Neural cell (in vitro differentiated cells): Measurements from ENCODE around the gene FHOD3. TPM values are rescaled to one million over a fixed set of nuclear protein-coding genes. Genes with fewer than 3 reads are reported as not detected.

Experiments
- H2AFZ ChIP-seq: fragments of 200-600, 300-800 bp; sonication (generic), shearing (Covaris generic); 2 replicates; pipeline ENCODE4 v1.6.0; 2014; ENCODE audit warnings: low read depth, mild to moderate bottlenecking, antibody characterized with exemption, low read length, moderate library complexity
- H3F3A ChIP-seq: fragments of 200-600 bp; shearing (Covaris generic); 2 replicates; pipeline ENCODE4 v1.6.1; 2016; ENCODE audit warnings: mild to moderate bottlenecking, moderate library complexity, mixed read lengths, antibody characterized with exemption, low read length; ENCODE audit not compliant: insufficient read depth, poor library complexity, severe bottlenecking
- H3K27ac ChIP-seq: fragments of 200-600, 300-800 bp; sonication (generic), shearing (Covaris generic); 2 replicates; pipeline ENCODE4 v1.5.1; 2014; ENCODE audit warnings: mild to moderate bottlenecking, low read length, moderate library complexity
- H3K27me3 ChIP-seq: fragments of 300-800, 200-600 bp; sonication (generic), shearing (Covaris generic); 2 replicates; pipeline ENCODE4 v1.6.0; 2014; ENCODE audit warnings: mild to moderate bottlenecking, low read depth, low read length, moderate library complexity; ENCODE audit not compliant: insufficient read depth
- H3K36me3 ChIP-seq: fragments of 300-800, 200-600 bp; sonication (generic), shearing (Covaris generic); 2 replicates; pipeline ENCODE4 v1.5.1; 2014; ENCODE audit warnings: mild to moderate bottlenecking, antibody characterized with exemption, low read length, moderate library complexity; ENCODE audit not compliant: insufficient read depth
- H3K4me2 ChIP-seq: fragments of 300-800, 200-600 bp; sonication (generic), shearing (Covaris generic); 2 replicates; pipeline ENCODE4 v1.6.0; 2014; ENCODE audit warnings: mild to moderate bottlenecking, low read length
- H3K4me3 ChIP-seq: fragments of 300-800, 200-600 bp; sonication (generic), shearing (Covaris generic); 2 replicates; pipeline ENCODE4 v1.5.1; 2014; ENCODE audit warnings: mild to moderate bottlenecking, low read length, moderate library complexity
- H3K79me2 ChIP-seq: fragments of 200-600 bp; shearing (Covaris generic); replicated peaks from 2 replicates; pipeline ENCODE4 v1.6.0; 2014; ENCODE audit warnings: mild to moderate bottlenecking, low read length, moderate library complexity; ENCODE audit not compliant: insufficient read depth
- H3K9ac ChIP-seq: fragments of 300-800, 200-600 bp; sonication (generic), shearing (Covaris generic); 2 replicates; pipeline ENCODE4 v1.6.1; 2016; ENCODE audit warnings: mild to moderate bottlenecking, low read length, mixed read lengths
- H3K9me2 ChIP-seq: fragments of 200-600 bp; shearing (Covaris generic); 2 replicates; pipeline ENCODE4 v1.6.1; 2016; ENCODE audit warnings: mild to moderate bottlenecking, low read length, mixed read lengths; ENCODE audit not compliant: insufficient read depth
- H3K9me3 ChIP-seq: fragments of 200-600, 300-800 bp; sonication (generic), shearing (Covaris generic); 2 replicates; pipeline ENCODE4 v1.6.1; 2016; ENCODE audit warnings: mild to moderate bottlenecking, mixed run types, low read length, moderate library complexity, mixed read lengths
- H4K20me1 ChIP-seq: fragments of 200-600 bp; shearing (Covaris generic); 2 replicates; pipeline ENCODE4 v1.6.1; 2016; ENCODE audit warnings: mild to moderate bottlenecking, mixed run types; ENCODE audit not compliant: insufficient read depth
- EP300 ChIP-seq: fragments of 450-650 bp; conservative IDR thresholded peaks from 2 replicates; pipeline ENCODE4 v1.6.1; 2014; ENCODE audit warnings: antibody characterized with exemption, mild to moderate bottlenecking, moderate library complexity; ENCODE audit not compliant: poor library complexity, severe bottlenecking
- EZH2 ChIP-seq: fragments of 200-600, 300-800 bp; shearing (Covaris generic), sonication (generic); IDR thresholded peaks from 2 replicates; pipeline ENCODE4 v1.6.1; 2014; ENCODE audit warnings: antibody characterized with exemption, low read length, borderline replicate concordance, mild to moderate bottlenecking; ENCODE audit not compliant: insufficient read depth, poor library complexity, severe bottlenecking
- MXI1 ChIP-seq: fragments of 450-650 bp; conservative IDR thresholded peaks from 2 replicates; pipeline ENCODE4 v1.6.1; 2014; ENCODE audit warnings: antibody characterized with exemption, mild to moderate bottlenecking; ENCODE audit not compliant: poor library complexity, severe bottlenecking
- POLR2AphosphoS5 ChIP-seq: IDR thresholded peaks from 2 replicates; pipeline ENCODE4 v1.6.1; 2012
- RAD21 ChIP-seq: fragments of 450-650 bp; conservative IDR thresholded peaks from 2 replicates; pipeline ENCODE4 v1.6.1; 2014; ENCODE audit warnings: antibody characterized with exemption, mild to moderate bottlenecking, moderate library complexity
- SMC3 ChIP-seq: fragments of 450-650 bp; conservative IDR thresholded peaks from 2 replicates; pipeline ENCODE4 v1.6.1; 2014; ENCODE audit warnings: antibody characterized with exemption, mild to moderate bottlenecking, moderate library complexity; ENCODE audit not compliant: poor library complexity
- TAF1 ChIP-seq: IDR thresholded peaks from 2 replicates; pipeline ENCODE4 v1.6.1; 2012; ENCODE audit warnings: low read depth
- polyA plus RNA-seq: library from polyadenylated mRNA; depleted of rRNA; stranded (reverse); fragments of >200 nt; gene quantifications from 2 replicates; pipeline ENCODE4 v1.2.3, GENCODE V29; 2014
- TF ChIP-seq, protein P1 (sequence below): IDR thresholded peaks from 2 replicates; pipeline ENCODE4 v1.6.1; 2012; ENCODE audit warnings: borderline replicate concordance
- TF ChIP-seq, protein P2 (sequence below): fragments of 450-650 bp; IDR thresholded peaks from 2 replicates; pipeline ENCODE4 v1.5.1; 2014; ENCODE audit warnings: antibody characterized with exemption, mild to moderate bottlenecking, moderate library complexity; ENCODE audit not compliant: poor library complexity, severe bottlenecking

The FHOD3 gene
- polyA plus RNA-seq, 1 donor from 2014 or later, result 19.4 TPM

DNA sequence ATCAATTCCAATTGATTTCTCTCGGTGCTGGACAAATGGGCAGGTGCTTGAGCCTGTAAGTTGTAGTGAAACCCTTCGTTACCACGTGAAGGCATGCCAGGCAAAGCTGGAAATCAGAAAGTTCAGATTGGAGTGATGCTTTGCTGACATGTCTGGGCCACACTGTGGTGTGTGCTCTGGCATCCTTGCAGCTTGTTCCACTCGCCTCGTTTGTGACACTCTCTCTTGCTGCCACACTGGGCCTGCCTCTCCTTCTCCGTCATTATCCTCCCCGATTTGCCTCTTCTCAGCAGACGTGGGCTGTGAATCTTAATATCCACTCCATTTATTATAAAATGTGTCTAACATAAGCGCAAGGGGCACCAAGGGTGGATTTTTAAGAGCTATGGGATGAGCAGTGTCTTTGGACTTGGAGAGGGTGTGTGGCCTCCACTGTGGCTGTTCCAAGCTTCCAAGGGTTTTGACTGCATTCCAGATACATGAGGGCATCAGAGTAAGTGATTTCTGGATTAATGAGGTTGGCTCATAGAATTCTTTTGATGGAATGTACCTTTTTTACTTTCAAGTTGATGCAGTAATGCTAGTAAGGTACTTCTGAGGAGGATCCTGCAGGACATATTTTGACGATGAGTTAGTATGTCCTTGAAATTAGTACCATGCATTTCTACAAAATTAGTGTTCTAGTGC is 292.5 kb downstream of the FHOD3 start:
- Histone ChIP-seq H3K79me2 (no peaks in the 10 kb centered on the region), H3K27me3 (no peaks in the 10 kb centered on the region), H2AFZ (no peak overlapping the region), H3K9ac (no peak overlapping the region), H3K27ac (no peak overlapping the region), H3K36me3 (no peaks in the 10 kb centered on the region), H3K4me2 (no peak overlapping the region), H4K20me1 (no peaks in the 10 kb centered on the region), H3K9me2 (no peaks in the 10 kb centered on the region), H3K4me3 (no peak overlapping the region), H3K9me3 (no peaks in the 10 kb centered on the region), H3F3A (no peaks in the 10 kb centered on the region)
- TF ChIP-seq RAD21, result no peak
- TF ChIP-seq TAF1, result no peak
- TF ChIP-seq, protein P1, sequence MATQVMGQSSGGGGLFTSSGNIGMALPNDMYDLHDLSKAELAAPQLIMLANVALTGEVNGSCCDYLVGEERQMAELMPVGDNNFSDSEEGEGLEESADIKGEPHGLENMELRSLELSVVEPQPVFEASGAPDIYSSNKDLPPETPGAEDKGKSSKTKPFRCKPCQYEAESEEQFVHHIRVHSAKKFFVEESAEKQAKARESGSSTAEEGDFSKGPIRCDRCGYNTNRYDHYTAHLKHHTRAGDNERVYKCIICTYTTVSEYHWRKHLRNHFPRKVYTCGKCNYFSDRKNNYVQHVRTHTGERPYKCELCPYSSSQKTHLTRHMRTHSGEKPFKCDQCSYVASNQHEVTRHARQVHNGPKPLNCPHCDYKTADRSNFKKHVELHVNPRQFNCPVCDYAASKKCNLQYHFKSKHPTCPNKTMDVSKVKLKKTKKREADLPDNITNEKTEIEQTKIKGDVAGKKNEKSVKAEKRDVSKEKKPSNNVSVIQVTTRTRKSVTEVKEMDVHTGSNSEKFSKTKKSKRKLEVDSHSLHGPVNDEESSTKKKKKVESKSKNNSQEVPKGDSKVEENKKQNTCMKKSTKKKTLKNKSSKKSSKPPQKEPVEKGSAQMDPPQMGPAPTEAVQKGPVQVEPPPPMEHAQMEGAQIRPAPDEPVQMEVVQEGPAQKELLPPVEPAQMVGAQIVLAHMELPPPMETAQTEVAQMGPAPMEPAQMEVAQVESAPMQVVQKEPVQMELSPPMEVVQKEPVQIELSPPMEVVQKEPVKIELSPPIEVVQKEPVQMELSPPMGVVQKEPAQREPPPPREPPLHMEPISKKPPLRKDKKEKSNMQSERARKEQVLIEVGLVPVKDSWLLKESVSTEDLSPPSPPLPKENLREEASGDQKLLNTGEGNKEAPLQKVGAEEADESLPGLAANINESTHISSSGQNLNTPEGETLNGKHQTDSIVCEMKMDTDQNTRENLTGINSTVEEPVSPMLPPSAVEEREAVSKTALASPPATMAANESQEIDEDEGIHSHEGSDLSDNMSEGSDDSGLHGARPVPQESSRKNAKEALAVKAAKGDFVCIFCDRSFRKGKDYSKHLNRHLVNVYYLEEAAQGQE, result no peak
- no peak for TF ChIP-seq EZH2
- TF ChIP-seq MXI1, result no peak
- TF ChIP-seq POLR2AphosphoS5, result no peak
- no peak for TF ChIP-seq SMC3
- TF ChIP-seq, protein P2, sequence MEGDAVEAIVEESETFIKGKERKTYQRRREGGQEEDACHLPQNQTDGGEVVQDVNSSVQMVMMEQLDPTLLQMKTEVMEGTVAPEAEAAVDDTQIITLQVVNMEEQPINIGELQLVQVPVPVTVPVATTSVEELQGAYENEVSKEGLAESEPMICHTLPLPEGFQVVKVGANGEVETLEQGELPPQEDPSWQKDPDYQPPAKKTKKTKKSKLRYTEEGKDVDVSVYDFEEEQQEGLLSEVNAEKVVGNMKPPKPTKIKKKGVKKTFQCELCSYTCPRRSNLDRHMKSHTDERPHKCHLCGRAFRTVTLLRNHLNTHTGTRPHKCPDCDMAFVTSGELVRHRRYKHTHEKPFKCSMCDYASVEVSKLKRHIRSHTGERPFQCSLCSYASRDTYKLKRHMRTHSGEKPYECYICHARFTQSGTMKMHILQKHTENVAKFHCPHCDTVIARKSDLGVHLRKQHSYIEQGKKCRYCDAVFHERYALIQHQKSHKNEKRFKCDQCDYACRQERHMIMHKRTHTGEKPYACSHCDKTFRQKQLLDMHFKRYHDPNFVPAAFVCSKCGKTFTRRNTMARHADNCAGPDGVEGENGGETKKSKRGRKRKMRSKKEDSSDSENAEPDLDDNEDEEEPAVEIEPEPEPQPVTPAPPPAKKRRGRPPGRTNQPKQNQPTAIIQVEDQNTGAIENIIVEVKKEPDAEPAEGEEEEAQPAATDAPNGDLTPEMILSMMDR, result no peak
- TF ChIP-seq EP300, result no peak

DNA sequence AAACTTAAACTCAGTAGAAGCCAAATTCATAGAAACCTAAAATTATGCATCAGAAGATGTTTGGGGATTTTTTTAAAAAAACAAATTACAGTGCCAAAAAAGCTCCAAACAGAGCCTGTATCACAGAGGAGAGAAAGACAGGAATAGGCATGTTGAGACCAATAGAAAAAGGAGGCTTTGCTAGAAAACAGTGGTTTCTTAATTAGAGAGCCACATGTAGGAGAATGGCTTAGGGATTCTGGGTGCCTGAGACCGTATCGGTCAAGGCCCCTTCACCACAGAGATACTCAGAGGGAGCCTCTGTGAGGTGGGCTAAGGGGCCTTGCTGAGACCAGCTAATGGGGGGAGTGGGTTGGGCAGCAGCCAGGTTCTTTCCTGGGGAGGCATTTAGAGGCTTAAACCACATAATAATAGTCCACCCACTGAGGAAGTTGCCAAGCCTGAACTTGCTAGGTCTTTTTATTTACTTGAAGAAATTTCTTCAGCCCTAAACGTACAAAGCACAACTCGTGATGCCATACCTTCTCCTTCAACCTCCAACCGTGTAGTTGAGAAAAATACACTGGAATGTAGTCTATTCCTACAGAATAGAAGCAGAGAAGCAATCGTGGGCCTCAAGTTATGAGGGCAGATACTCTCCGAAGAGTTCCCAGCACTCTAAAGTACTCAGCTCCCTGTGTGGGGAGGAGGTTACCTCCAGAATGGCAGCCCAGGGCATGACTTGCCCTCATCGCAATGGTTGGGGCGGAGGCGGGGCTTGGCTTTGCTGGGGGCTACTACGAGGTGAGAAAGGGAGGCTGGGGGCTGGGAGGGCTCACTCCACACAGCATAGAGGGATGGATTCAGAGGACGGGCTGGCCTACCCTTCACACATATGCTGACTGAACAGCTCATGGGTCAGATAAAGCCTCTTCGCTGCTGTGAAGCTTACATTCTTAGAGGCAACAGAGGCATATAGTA is 293.4 kb downstream of the FHOD3 start:
- no peaks in the 10 kb centered on the region for H3K27me3 ChIP-seq
- TF ChIP-seq, protein P2, result no peak
- TF ChIP-seq MXI1 (no peak), EZH2 (no peak), RAD21 (no peak), EP300 (no peak)
- H3K4me3 ChIP-seq, result no peak overlapping the region
- no peak overlapping the region for H3K27ac ChIP-seq
- no peaks in the 10 kb centered on the region for H3F3A ChIP-seq
- no peaks in the 10 kb centered on the region for H3K36me3 ChIP-seq
- H4K20me1 ChIP-seq, result no peaks in the 10 kb centered on the region
- H3K9ac ChIP-seq, result no peak overlapping the region
- H3K4me2 ChIP-seq, result no peak overlapping the region
- no peaks in the 10 kb centered on the region for H3K9me3 ChIP-seq
- H2AFZ ChIP-seq, result no peak overlapping the region
- no peaks in the 10 kb centered on the region for H3K79me2 ChIP-seq
- H3K9me2 ChIP-seq, result no peaks in the 10 kb centered on the region
